Measurements from ENCODE around the gene CD83.
A peak's percentile ranks its signal among the peaks of the same experiment; 100 is the strongest.

The CD83 gene

DNA sequence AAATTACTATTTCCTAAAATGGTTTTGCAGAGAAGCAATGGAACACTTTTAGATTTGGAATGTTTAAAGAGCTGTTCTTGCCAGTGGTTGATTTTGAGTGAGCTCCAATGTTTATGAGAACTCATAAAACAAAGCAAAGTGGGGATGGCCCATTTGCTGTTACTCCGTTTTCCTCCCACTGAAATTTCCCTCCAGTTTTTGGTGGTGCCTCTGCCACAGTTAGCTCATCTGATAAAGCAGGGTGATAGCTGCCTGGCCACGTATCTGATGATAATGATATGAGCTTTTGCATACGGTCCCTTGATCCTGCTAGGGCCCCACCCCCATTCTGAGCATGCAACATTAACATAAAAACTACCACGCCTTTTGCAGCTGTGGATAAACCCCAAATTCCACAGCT lies 10.4 kb downstream of the CD83 start:
- ATAC-seq = no peak
- Mint-ChIP-seq H3K4me3 (no peak overlapping the region), H3K4me1 (peaks cover 45% of the 10 kb centered on the region), H3K27me3 (no peaks in the 10 kb centered on the region), H3K27ac (no peak overlapping the region), H3K9me3 (no peaks in the 10 kb centered on the region)
- DNase-seq = no peak

- Mint-ChIP-seq H3K9me3 (no peaks in the 10 kb centered on the region), H3K4me3 (no peak overlapping the region), H3K27me3 (no peaks in the 10 kb centered on the region), H3K27ac (peak overlapping the region in 1 of 2 donors; percentile 8), H3K4me1 (peaks cover 40% of the 10 kb centered on the region)
- ATAC-seq (no peak), DNase-seq (no peak)
Measured at GRCh38 chr6:14128746-14129145, 11.2 kb downstream of the CD83 start.

DNA sequence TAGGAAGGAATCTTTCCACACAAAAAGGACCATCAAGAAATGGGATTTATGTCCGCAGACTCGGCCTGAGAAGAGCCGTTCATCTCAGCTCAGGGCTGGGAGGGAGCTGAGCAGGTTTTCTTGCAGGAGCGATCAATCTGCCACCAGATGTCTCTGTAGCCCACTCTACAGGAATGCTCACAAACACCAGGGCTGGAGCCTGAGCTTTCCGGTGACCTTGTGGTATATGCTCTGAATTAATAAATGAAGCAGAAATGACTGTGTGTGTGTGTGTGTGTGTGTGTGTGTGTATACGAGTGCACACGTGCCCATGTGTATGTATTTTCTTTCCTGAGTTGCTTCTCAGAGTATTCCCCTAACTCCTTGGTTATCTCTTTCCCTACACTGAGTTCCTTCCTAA lies 12.0 kb downstream of the CD83 start:
- Mint-ChIP-seq H3K9me3 (no peaks in the 10 kb centered on the region), H3K4me3 (no peak overlapping the region), H3K27ac (no peak overlapping the region), H3K4me1 (peaks cover 38% of the 10 kb centered on the region), H3K27me3 (no peaks in the 10 kb centered on the region)
- DNase-seq (peak in 1 of 2 donors; percentile 25), ATAC-seq (peak; percentile 74)

DNA sequence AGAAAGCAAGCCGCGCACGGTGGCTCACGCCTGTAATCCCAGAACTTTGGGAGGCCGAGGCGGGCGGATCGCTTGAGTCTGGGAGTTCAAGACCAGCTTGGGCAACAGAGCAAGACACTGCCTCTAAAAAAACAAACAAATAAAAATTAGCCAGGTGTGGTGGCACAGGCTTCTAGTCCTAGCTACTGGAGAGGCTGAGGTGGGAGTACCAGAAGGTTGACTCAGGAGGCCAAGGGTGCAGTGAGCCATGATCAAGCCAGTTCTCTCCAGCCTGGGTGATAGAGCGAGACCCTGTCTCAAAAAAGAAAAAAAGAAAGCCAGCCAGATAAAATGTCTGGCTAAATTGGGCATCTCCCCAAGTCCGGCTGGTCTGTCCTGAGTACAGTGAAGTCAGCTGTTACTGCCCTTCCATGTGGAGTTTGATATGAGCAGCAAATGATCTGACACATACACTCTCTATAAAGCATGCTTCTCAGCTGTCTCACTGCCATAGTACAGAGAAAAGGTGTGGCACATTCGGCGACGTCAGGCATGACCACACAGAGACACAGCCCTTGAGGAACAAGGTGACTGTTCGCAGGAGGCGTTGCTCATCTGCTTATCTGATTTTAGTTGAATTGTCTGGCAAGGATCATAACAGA lies 13.0 kb downstream of the CD83 start:
- Mint-ChIP-seq H3K4me1 (peaks cover 34% of the 10 kb centered on the region), H3K27ac (no peak overlapping the region), H3K4me3 (no peak overlapping the region), H3K9me3 (no peaks in the 10 kb centered on the region), H3K27me3 (no peaks in the 10 kb centered on the region)
- no peak for ATAC-seq
- no peak for DNase-seq

GRCh38 chr6:14131579-14131978 lies 14.0 kb downstream of the CD83 start:
- no peak overlapping the region for H3K27ac Mint-ChIP-seq
- H3K4me1 Mint-ChIP-seq = peaks cover 25% of the 10 kb centered on the region
- no peak for ATAC-seq
- DNase-seq = no peak
- no peaks in the 10 kb centered on the region for H3K9me3 Mint-ChIP-seq
- no peaks in the 10 kb centered on the region for H3K27me3 Mint-ChIP-seq
- H3K4me3 Mint-ChIP-seq = no peak overlapping the region

GRCh38 chr6:14132244-14132920 lies 14.8 kb downstream of the CD83 start:
- Mint-ChIP-seq H3K27me3 (no peaks in the 10 kb centered on the region), H3K27ac (no peak overlapping the region), H3K4me3 (no peak overlapping the region), H3K4me1 (peaks cover 25% of the 10 kb centered on the region), H3K9me3 (no peaks in the 10 kb centered on the region)
- ATAC-seq (no peak), DNase-seq (no peak)

- Mint-ChIP-seq H3K27ac (peak overlapping the region in 1 of 2 donors; percentile 10), H3K4me3 (no peak overlapping the region), H3K9me3 (no peaks in the 10 kb centered on the region), H3K4me1 (peaks cover 25% of the 10 kb centered on the region), H3K27me3 (no peaks in the 10 kb centered on the region)
- no peak for ATAC-seq
- DNase-seq = no peak
Measured at GRCh38 chr6:14132921-14133275, 15.3 kb downstream of the CD83 start.

DNA sequence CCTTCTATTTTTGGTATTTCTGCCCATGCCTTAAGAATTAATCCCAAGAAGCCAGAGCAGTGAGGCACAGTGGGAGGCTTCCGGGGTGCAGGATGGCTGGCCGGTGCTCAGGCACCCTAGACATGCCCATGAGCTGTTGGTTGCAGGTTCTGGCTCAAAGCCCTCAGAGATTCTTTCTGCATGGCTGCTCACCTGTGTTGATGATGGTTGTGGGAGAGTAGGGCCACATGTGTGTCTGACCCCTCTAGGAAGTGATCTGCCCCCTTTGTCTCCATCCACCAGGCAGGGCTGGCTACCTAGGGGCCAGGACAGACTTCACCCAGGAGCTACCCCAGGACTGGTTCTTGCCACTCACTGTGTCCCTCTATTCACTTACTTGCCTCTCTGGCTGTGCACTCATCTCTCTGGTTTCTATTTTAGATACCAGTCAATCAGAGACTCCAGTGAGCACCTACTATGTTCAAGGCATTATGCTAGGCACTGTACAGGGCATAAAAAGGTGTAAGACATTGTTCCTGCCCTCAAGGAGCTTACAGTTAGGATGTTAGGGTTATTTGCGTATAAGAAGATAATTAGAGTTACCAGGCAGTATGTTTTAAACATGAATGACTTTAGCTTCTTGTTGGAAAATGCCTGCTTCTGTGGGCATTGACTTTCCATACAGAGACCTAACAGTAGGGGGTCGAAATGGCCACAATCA lies 16.8 kb downstream of the CD83 start:
- Mint-ChIP-seq H3K9me3 (no peaks in the 10 kb centered on the region), H3K4me1 (peaks cover 10% of the 10 kb centered on the region), H3K4me3 (no peak overlapping the region), H3K27ac (no peak overlapping the region), H3K27me3 (no peaks in the 10 kb centered on the region)
- no peak for DNase-seq
- no peak for ATAC-seq

DNA sequence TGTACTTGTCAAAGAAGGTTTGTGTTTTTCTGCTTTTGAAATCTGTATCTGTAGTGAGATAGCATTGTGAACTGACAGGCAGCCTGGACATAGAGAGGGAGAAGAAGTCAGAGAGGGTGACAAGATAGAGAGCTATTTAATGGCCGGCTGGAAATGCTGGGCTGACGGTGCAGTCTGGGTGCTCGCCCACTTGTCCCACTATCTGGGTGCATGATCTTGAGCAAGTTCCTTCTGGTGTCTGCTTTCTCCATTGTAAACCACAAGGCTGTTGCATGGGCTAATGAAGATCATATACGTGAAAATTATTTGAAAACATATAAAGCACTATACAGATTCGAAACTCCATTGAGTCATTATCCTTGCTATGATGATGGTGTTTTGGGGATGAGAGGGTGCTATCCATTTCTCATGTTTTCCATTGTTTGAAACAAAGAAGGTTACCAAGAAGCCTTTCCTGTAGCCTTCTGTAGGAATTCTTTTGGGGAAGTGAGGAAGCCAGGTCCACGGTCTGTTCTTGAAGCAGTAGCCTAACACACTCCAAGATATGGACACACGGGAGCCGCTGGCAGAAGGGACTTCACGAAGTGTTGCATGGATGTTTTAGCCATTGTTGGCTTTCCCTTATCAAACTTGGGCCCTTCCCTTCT lies 18.4 kb downstream of the CD83 start:
- Mint-ChIP-seq H3K4me1 (no peaks in the 10 kb centered on the region), H3K4me3 (no peak overlapping the region), H3K27me3 (no peaks in the 10 kb centered on the region), H3K9me3 (no peaks in the 10 kb centered on the region), H3K27ac (no peak overlapping the region)
- no peak for ATAC-seq
- DNase-seq = no peak

- no peak overlapping the region for H3K27ac Mint-ChIP-seq
- no peaks in the 10 kb centered on the region for H3K4me1 Mint-ChIP-seq
- DNase-seq (no peak), ATAC-seq (no peak)
- no peaks in the 10 kb centered on the region for H3K9me3 Mint-ChIP-seq
- H3K4me3 Mint-ChIP-seq = no peak overlapping the region
- no peaks in the 10 kb centered on the region for H3K27me3 Mint-ChIP-seq
Measured at GRCh38 chr6:14138701-14139215, 21.2 kb downstream of the CD83 start.

GRCh38 chr6:14141351-14142062 lies 23.9 kb downstream of the CD83 start:
- H3K4me3 Mint-ChIP-seq = no peak overlapping the region
- no peak for ATAC-seq
- no peaks in the 10 kb centered on the region for H3K27me3 Mint-ChIP-seq
- no peak for DNase-seq
- no peak overlapping the region for H3K27ac Mint-ChIP-seq
- no peaks in the 10 kb centered on the region for H3K9me3 Mint-ChIP-seq
- peaks cover 9% of the 10 kb centered on the region for H3K4me1 Mint-ChIP-seq

DNA sequence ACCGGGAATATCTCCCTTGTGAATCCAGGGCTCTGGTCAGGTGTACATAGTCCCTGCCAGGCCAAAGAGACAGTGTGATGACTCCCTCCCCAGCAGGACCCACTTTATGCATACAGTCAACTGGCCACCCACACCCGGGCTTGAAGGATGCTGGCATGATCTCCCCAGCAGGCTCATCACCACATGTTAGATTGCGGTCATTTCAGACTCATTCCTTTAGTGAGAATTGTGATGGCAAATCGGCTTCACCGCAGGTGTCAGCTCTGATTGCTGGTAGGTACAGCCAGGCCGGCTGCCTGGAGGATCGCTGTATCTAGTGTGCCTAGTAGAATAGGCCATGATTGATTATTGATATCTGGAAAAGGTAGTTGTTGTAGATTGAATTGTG lies 24.5 kb downstream of the CD83 start:
- H3K27ac Mint-ChIP-seq = no peak overlapping the region
- H3K27me3 Mint-ChIP-seq = no peaks in the 10 kb centered on the region
- peaks cover 9% of the 10 kb centered on the region for H3K4me1 Mint-ChIP-seq
- DNase-seq (no peak), ATAC-seq (no peak)
- H3K9me3 Mint-ChIP-seq = no peaks in the 10 kb centered on the region
- no peak overlapping the region for H3K4me3 Mint-ChIP-seq

GRCh38 chr6:14142511-14143223 lies 25.1 kb downstream of the CD83 start:
- Mint-ChIP-seq H3K4me3 (no peak overlapping the region), H3K4me1 (peaks cover 9% of the 10 kb centered on the region), H3K27ac (no peak overlapping the region), H3K9me3 (no peaks in the 10 kb centered on the region), H3K27me3 (no peaks in the 10 kb centered on the region)
- DNase-seq (no peak), ATAC-seq (no peak)

- ATAC-seq = no peak
- no peak overlapping the region for H3K4me3 Mint-ChIP-seq
- H3K9me3 Mint-ChIP-seq = no peaks in the 10 kb centered on the region
- no peak for DNase-seq
- peaks cover 9% of the 10 kb centered on the region for H3K4me1 Mint-ChIP-seq
- H3K27ac Mint-ChIP-seq = no peak overlapping the region
- no peaks in the 10 kb centered on the region for H3K27me3 Mint-ChIP-seq
Measured at GRCh38 chr6:14143305-14143704, 25.7 kb downstream of the CD83 start.

DNA sequence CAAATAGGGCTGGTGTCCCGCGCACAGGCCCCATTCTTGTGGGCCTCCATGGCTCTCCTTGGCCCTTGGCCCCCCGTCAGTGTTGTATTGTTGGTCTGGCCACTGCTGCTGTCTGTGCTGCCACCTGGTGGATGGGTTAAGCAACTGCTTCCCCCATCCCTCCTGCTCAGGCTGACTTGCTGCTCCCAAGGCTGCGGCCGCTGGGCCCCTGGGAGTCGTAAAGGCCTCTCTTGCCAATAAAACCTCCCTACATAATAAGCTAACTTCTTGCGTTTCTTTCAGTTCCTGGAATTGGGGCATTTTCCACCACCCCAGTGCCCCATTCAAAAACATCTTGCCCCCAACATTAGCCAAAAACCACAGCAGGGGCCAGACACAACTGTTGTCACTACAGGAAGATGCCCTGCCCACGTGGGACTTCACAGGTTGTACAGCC lies 27.1 kb downstream of the CD83 start:
- H3K27ac Mint-ChIP-seq = peak overlapping the region; percentile 59 to 61
- no peaks in the 10 kb centered on the region for H3K27me3 Mint-ChIP-seq
- DNase-seq (peak; percentile 74), ATAC-seq (peak; percentile 90)
- H3K9me3 Mint-ChIP-seq = no peaks in the 10 kb centered on the region
- H3K4me1 Mint-ChIP-seq = peaks cover 9% of the 10 kb centered on the region
- H3K4me3 Mint-ChIP-seq = no peak overlapping the region

All from stimulated activated naive CD8-positive, alpha-beta T cell treated with anti-CD3 and anti-CD28 coated beads, Interleukin-15, amount 100 ng/mL, for 72 hours (primary cell).